GM21786 (cell line): ENCODE results near the gene ST6GALNAC2.
"Not testable (repeated sequence)": the region's sequence is repeated elsewhere in the genome, so short reads cannot be mapped to it uniquely, and the experiment has no call there.

ENCODE experiments used
- ATAC-seq: cut with Tn5 transposase; IDR thresholded peaks from one replicate; pipeline ENCODE4 v1.9.1; 2021; ENCODE audit not compliant: unreplicated experiment

ST6GALNAC2 gene

DNA sequence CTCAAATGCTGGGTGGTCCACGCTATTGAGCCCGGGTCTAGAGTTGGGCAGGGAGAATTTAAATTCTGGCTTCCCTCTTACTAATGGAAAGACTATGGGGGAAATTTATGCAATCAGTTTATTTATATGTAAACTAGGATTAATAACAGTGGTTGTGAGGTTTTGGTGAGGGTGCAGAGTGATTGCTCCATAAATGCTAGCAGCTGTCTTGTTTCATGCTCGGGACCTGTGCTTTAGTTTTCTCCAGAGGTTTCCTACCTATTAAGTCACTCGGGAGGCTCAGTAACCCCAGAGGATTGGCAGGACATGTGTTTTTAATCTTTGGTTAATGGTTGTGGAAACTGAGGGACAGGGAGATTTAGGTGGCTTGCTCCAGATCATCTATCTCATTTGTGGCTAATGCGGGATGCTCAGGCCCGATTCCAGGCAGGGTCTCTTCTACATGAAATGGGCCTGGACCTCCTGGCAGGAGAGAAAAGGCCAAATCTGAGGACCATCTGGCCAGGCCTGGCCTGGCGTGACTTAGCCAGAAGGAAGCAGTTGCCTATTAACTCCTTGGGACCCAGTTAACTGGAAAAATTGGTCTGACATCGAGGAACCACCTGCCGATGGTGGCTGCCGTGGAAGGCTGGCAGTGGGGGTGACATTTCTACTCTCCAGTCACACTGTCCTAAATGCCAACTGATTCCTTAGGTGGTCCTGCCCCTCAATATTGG, 43.8 kb downstream of the ST6GALNAC2 start:
- ATAC-seq, result no peak

DNA sequence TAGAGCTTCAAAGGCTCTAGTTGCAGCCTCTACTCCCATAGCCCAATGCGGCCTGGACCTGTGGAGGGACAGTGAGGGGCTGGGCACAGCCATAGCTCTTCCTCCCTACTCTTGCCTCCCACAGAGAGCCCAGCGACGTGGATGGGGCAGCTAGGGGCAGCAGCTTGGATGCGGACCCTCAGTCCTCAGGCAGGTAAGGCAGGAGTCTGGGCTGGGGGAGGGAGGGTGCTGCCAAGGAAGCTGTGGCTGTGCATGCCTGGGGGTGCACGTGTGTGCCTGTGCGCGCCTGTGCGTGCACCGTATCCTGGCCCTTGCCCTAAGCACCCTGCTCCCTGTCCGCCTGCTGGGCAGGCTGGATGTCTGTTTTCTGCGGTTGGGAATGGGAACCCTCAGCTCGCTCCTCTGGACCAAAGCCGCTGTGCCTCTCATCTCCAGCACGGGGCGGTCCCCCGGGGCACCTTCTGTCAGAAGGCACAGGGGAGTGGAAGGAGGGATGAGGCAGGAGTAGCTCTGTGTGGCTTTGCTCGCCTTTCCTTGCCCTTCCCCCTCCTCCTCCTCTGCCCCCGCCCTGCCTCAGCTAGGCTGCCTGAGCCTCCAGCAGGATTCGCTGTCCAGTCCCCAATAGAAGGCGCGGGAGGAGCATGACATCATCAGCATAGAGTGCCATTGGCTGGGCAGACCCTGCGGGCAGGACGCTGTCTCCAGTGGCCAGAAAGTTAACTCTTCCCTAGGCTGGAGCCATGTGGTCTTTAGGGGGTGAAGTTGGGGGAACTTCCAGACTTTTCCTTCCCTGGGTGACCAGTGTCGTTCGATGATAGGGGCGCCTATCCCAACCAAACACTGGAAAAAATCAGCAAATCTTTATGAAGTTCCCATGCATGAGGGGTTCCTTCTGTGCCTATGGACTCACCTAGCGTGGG, 45.0 kb downstream of the ST6GALNAC2 start:
- no peak for ATAC-seq

DNA sequence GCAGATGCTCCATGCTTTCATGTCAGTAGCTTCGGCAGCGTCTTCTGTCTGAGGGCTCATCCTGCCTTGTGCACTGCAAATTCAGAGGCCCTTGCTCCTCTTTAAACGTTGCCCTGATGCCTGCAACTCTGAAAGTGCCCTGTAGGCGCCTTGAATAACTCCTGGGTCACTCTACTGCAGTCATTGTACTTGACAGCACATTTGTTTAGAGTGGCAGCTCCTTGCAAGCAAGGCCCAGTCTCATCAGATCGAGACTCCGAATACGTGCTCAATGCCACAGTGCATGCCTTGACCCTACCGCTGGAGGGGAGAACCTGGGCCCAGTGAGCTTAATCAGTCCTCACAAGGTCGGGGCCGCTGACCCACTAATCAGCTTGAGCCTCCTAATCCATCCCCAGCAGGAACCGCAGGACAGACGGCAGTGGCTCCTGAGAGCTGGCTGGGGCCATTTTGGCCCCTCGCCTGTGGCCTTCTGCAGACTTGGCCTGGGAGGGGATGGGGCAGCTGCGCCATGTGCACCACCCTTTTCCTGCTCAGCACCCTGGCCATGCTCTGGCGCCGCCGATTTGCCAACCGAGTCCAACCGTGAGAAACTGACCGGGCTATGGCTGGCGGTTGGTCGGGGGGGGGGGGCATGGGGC, 45.9 kb downstream of the ST6GALNAC2 start, which contains the start of gene PRCD:
Gene PRCD (plus strand): TSS at position 414 of the 641 bp plus-strand sequence. CDS start 98 bp downstream, at position 512.
- ATAC-seq, result no peak

DNA sequence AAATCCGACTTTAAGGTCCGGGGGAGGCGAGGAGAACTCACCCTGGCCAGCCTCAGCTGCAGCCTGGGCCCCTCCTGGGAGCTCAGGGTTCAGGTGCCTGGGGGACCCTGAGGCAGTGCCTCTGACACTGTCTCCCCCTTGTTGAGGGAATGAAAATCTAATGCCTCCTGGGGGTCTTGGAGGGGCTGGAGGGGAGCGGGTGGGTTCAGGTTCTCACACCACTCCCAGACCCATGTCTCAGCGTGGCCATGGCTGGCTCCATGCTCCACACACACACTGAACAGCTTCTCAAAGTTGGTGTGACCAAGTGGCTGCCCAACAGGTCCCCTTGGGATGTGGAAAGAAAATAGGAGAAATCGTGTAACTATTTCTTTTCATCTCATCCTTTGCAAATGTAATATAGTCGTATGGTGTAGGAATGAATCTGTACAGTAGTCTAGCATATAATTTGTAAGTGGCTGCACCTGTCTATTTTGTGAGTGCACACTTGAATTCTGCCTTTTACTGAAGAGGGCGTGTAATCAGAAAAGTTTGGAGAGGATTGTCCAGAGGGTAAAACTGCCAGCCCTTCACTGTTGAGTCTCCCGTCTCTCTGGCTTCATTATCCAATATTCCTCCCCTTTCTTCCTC, 46.6 kb downstream of the ST6GALNAC2 start:
- ATAC-seq, result no peak

DNA sequence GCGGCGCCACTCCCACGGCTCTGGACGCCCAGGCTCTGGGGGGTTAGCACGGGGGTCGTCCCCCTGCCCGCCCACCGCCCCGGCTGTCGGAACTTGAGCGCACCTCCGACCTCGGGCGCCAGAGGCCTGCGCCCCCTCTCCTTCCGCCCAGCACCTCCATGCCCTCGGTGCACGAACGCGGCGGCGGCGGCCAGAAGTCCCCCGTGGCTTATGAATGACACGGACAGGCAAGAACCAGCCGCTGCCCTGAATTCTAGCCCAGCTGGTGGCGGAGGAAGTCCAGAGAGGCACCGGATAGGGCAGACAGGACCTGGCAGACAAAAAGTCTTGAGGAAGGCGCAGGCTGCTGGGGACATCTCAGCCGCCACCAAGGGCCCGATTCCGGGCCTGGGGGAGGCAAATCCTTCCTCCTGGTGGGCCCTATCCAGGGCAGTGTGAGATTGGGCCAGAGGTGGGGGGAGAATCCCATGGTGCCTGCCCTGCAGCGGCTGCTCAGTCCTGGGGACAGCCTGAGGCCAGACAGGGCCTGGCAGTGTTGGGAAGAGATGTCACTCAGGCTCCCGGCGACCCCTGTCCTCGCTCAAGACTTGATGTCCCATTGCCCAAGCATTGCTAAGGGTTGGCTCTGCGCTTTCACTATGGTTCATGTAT, 47.3 kb downstream of the ST6GALNAC2 start:
- ATAC-seq, result no peak

DNA sequence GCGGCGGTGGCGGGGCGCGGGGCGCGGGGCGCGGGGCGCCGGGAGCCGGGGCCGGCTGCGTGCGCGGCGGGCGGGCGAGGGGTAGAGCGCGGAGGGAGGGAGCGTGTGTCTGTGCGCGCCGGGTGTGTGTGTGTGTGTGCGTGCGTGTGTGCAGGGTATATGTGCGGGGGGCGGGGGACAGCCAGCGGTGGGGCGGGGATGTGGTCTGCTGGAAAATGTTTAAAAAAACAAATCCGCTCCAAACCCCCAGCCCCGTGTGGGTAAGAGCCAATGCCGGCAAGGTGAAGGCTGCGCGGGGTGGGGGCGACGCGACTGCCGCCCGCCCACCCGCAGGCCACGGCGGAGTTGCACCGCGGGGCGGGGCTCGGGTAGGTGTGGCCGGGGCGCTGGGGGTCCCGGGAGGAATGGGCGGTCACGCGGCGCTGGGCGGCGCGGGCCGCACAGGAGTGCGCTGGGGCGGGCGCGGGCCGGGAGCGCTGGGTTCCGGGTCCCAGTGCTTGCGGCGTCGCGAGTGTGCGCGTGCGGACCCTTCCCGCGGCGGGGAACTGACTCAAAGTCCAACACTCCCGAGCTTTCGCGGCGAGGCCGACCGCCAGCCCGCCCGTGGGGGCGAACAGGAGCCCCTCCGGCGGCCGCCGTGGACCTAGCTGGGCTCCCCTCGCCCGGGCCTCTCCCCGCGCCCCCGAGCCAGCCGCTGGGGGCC, 47.9 kb downstream of the ST6GALNAC2 start, which contains the start of gene CYGB:
Gene CYGB (minus strand): TSS at position 132 of the 703 bp plus-strand sequence. CDS start 167 bp downstream, outside the sequence.
- ATAC-seq, result no peak

DNA sequence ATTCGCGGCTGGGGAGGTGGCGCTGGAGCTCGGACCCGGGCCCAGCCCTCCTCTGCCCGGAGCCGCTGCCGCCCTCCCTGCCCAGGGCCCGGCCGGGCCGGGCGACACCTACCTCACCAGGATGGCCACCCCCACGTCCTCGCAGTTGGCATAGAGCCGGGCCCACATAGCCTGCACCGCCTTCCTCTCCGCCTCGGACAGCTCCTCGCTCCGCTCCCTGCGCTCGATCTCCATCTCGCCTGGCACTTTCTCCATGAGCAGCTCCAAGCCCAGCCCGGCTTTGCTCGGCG, 48.4 kb downstream of the ST6GALNAC2 start:
- ATAC-seq, result no peak

DNA sequence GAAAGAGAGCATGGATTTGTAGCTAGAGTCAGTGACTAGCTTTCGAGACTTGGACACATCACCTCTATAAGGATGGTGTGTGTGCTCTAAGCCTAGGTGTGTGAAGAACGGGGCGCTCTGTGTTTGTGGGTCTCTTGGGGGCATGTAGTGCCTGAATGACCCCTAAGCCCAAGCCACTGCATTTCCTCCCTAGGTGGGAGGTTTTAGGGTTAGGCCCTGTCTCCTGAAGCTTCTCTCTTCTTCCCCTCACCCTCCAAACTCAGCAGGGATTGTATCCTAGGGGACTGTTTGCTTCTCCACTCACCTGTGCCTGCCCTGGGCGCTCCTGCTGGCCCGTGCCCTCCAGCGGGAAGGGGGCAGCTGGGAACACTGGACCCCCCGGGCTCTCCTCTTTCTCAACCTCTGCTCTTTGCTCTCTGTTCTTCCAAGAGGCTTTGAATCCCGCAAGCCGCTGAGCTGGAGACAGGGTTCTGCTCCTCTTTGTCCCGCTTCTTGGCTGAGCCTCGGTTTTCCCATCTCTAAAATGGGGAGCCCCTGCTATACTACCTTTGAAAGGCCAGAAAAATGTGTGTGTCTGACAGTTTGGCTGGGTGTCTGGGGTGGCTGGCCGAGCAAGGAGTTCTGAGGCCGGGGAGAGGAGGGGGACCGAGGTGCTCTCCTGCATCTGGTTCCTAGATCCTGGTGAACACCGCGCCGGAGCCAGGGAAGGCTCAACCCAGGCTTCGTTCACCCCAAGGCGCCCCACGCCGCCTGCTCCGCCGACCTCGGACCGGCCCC, 49.0 kb downstream of the ST6GALNAC2 start:
- ATAC-seq, result no peak

DNA sequence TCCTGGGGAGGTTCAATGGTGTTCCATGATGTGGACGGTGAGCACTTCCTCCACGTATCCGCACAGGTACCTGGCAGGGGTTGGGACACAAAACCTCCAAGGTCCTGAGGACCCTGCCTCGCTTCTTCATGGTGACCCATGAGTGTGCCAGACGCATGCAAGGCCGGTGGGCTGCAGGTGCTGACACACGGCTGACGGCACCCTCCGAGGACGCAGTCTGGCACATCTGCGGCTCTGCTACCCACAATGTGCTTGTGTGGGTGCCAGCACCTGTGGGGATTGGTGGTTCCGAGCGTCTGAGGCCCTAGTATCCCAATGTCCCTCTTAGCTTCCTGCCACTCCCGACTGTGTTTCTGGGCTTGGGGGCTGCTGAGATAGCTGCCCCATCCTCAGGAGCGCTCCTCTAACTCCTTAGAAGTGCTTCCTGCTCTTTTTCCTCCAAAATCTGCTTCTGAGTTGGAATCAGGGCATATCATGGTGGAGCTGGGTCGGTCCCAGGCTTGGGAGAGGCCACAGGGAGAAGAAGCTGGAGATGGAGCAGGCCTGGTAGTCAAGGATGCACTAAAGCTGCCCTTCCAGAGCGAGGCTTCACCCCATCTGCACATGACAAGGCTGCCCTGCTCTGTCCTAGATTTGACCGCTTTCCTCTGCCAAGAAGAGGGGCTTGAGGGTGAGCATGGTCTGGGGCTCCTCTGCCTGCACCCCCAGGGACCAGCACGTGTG, 49.7 kb downstream of the ST6GALNAC2 start:
- ATAC-seq, result no peak

DNA sequence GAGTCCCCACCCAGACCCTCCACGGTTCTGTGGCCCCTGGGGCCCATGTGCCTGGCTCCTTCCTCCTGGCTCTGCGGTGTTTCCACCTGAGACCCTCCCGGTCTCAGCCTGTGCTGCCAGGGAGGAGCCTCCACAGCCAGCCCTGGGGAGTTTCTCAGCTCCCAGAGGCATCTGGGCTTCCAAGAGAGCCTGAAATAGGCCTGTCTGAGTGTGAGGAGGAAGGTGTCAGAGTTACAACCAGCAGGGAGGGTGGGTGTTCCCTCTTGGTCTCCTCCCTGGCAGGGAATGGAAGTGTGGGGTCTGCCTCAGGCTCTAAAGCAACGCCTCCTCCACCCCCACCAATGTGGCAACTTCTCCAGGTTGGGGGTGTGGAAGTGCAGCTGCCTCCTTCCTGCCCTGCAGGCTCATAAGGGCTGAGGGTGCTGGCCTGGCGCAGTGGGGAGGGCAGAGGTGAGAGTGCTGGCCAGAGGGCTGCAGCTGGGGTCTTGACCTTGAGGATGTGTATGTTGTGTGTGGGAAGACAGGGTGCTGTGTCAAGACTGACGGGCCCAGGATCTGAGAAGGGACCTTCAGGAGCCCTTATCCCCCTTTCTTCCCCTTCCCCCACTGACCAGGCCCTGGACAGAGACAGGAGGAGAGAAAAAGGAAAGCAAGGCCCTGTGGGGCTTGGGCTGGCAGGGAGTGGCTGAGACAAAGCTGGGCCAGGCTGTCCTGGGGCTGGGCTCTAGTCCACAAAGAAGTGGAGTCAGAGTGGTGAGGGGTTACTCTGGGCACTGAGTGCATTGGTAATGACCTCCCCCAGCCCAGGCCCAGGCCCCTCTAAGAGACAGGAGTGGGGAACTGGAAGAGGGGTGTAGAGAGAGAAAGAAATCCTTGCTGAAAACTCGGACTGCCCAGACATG, 50.6 kb downstream of the ST6GALNAC2 start:
- ATAC-seq, result no peak

DNA sequence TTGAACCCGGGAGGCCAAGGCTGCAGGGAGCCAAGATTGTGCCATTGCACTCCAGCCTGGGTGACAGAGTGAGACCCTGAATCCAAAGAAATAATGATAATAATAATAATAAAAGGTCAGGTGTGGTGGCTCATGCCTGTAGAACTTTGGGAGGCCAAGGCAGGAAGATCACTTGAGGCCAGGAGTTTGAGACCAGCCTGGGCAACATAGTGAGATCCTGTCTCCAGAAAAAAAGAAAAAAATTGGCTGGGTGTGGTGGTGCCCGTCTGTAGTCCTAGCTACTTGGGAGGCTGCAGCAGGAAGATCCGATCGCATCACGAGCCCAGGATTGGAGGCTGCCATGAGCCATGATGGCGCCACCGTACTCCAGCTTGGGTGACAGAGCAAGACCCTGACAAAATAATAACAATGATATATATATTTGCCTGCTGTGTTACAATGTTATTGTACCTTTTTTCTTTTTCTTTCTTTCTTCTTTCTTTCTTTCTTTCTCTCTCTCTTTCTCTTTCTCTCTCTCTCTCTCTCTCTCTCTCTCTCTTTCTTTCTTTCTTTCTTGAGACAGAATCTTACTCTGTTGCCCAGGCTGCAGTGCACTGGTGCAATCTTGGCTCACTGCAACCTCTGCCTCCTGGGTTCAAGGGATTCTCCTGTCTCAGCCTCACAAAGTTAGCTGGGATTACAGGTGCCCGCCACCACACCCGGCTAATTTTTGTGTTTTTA, 51.9 kb downstream of the ST6GALNAC2 start:
- not testable (repeated sequence) for ATAC-seq

DNA sequence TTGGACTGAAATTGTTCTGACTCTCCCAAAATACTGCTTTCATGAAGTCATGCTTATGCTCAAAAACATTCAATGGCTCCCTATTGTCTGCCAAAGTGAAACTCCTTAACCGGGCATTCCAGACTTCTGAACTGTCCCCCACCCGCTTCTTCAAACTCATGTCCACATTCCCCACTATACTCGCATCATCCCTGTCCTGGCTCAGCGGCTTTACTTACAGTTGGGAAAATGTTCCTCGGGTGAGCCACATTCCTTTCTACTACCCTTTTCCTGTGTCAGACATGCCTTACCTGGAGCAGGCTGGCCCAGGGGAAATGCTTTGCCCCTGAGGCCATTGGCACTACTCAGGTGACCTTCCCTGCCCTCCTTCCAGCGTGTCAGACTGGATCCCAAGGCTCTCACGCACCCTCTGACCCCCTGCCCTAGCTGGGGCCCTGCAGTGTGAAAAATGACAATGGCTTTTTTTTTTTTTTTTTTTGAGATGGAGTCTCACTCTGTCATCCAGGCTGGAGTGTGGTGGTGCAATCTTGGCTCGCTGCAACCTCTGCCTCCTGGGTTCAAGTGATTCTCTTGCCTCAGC, 53.5 kb downstream of the ST6GALNAC2 start:
- no peak for ATAC-seq

DNA sequence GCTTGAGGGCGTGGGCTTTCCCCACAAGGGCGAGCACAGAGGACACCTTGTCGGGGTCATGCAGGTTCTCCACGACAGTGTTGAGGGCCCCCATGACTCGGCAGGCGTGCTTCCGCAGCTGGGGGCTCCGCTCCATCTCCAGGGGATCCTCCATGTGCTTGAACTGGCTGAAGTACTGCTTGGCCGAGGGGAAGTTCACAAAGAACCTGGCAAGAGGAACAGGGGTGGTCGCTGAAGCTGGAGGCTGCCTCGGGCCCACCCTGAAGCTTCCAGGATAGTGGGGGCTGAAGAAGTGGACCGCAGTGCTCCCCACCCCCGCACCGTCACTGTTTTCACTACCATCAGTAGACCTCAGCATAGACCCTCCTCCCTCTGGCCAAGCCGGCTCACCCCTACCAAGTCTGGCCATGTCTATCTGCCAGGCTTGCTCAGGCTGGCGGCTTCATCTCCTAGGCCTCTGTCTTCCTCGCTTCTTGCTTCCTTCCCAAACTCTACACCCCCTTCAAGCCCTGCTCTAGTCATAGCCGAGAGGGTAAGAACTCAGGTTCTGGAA, 54.1 kb downstream of the ST6GALNAC2 start:
- ATAC-seq, result no peak

DNA sequence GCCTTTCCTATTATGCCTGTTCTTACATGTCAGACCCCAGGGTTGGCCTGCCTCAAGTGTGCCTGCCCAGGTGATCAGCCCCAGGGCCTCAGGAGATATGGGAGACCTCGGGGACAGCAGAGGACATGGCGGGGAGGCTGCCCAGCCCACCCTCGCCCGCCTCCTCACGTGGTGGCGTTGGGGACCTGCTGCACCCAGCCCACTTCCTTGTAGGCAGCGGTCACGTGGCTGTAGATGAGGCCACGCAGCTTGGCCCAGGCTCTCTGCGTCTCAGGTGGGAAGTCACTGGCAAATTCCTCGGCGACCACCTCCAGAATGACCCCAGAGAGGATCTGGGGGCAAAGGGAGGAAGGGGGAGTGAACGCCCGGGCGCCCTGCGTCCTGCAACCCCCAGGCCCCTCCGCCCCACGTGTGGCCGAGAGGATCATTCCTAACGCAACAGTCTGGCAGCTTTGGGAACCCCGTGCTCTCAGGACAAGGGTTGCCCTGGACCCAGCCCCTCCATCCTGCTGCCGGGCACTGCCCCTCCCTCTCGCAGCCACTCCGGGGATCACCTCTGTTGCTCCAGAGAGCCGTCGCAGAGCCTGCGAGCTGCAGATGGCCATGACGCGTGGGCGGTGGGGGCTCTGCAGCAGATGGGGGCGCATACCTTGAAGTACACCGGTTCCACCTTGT, 54.7 kb downstream of the ST6GALNAC2 start:
- ATAC-seq, result no peak

DNA sequence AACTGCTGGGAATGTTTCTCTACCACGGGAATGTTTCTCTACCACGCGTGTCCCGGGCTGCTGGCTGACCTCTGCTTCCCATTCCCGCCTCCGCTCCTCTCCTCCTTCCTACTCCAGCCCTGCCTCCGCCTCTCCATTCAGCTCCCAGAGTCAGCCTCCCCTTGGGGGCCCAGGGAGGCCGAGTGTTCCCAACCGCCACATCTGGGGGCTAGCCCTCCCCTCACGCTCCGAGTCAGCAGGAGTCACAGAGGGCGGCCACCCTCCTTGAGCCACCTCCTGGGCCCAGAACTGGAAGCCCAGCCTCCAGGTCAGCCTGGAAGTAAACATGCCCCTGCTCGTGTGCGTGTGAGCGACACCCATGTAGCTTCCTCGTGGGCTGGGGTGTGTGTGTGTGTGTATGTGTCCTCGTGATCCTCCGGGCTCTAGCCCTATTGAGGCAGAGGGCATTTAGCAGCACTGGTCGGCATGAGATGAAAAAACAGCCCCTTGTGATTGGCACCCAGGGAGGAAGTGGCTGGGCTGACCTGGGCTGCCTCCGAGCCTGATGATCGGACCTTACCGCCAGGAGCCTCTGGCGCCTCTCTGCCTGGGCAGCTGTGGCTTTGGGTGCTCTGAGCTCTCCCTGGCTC, 55.5 kb downstream of the ST6GALNAC2 start:
- ATAC-seq, result no peak
